Eye (tissue), 1 donor: Measurements from ENCODE around the gene LYRM4.
"Not testable (repeated sequence)": the region's sequence is repeated elsewhere in the genome, so short reads cannot be mapped to it uniquely, and the experiment has no call there.

Experiments used
- DNase-seq: peaks from one replicate; pipeline ENCODE4 v3.0.0-alpha.2; 2015

LYRM4 gene

GRCh38 chr6:5071216-5071615 is 189.5 kb downstream of the LYRM4 start:
- DNase-seq = no peak

GRCh38 chr6:5068153-5068751 is 192.5 kb downstream of the LYRM4 start:
- DNase-seq = no peak

- no peak for DNase-seq
These were observed 193.4 kb downstream of the LYRM4 start for GRCh38 chr6:5067305-5067704.

- DNase-seq = no peak
These were observed 194.2 kb downstream of the LYRM4 start for GRCh38 chr6:5066456-5067093.

- no peak for DNase-seq
These were observed 197.1 kb downstream of the LYRM4 start for GRCh38 chr6:5063617-5064016.

- no peak for DNase-seq
These were observed 199.6 kb downstream of the LYRM4 start for GRCh38 chr6:5061152-5061551.

GRCh38 chr6:5060439-5060838 is 200.3 kb downstream of the LYRM4 start:
- DNase-seq = not testable (repeated sequence)

GRCh38 chr6:5059036-5059896 is 201.5 kb downstream of the LYRM4 start:
- no peak for DNase-seq
